Uterus (tissue), 2 donors: Measurements from ENCODE around the gene ADGRL3.

Experiments
- POLR2A ChIP-seq, 2 donors: fragments of 450-650 bp; IDR thresholded peaks; one replicate each; pipeline ENCODE4 v1.6.1; 2016; ENCODE audit warnings: antibody characterized with exemption in 2 of 2, mild to moderate bottlenecking in 1 of 2, moderate library complexity in 1 of 2
- TF ChIP-seq, protein P1 (sequence below), 4 experiments: fragments of 200-600 bp in 2 of 4; fragments of 450-650 bp in 2 of 4; sonication (generic) in 2 of 4; IDR thresholded peaks; one replicate each; pipeline ENCODE4 v1.5.1; 2016 to 2019; ENCODE audit warnings: antibody characterized with exemption in 4 of 4, mild to moderate bottlenecking in 2 of 4, moderate library complexity in 1 of 4

DNA sequence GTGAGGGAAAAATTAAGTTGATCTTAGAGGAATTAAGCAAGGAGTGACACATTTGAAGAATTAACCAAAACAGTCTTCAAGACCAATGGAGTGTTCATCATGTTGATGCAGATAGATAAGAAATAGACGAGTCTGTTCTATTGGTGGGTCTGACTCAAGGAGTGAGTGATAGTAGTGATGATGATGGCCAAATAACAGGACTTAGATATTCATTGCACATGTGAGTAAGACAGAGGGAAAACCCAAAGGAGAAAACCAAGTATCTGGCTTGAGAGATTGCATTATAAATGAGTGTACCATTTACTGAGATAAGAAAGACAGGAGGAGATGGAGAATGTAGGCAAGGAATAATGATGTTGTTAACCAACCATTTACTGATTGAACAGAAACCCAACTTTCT, 321.3 kb downstream of the ADGRL3 start:
- TF ChIP-seq POLR2A (IDR thresholded peaks at IDR 0.05): no peak
- TF ChIP-seq, protein P1, sequence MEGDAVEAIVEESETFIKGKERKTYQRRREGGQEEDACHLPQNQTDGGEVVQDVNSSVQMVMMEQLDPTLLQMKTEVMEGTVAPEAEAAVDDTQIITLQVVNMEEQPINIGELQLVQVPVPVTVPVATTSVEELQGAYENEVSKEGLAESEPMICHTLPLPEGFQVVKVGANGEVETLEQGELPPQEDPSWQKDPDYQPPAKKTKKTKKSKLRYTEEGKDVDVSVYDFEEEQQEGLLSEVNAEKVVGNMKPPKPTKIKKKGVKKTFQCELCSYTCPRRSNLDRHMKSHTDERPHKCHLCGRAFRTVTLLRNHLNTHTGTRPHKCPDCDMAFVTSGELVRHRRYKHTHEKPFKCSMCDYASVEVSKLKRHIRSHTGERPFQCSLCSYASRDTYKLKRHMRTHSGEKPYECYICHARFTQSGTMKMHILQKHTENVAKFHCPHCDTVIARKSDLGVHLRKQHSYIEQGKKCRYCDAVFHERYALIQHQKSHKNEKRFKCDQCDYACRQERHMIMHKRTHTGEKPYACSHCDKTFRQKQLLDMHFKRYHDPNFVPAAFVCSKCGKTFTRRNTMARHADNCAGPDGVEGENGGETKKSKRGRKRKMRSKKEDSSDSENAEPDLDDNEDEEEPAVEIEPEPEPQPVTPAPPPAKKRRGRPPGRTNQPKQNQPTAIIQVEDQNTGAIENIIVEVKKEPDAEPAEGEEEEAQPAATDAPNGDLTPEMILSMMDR (IDR thresholded peaks at IDR 0.05): no peak
